Cardiac muscle cell (in vitro differentiated cells and primary cell): ENCODE measurements around the gene CHAC1. TPM values are rescaled to one million over a fixed set of nuclear protein-coding genes. Genes with fewer than 3 reads are reported as not detected.
"Not testable (repeated sequence)": the region's sequence is repeated elsewhere in the genome, so short reads cannot be mapped to it uniquely, and the experiment has no call there.

Experiments used
- DNase-seq, 2 donors: peaks; one replicate each; pipeline versions ENCODE4 v3.0.0 to v3.0.0-alpha.2; 2010 to 2017; ENCODE audit warnings: low read depth in 1 of 2, low spot score in 1 of 2
- H3K27ac ChIP-seq: fragments of 200-600 bp; sonication (generic); 2 replicates; pipeline ENCODE4 v1.5.1; 2016
- H3K27me3 ChIP-seq: fragments of 200-600 bp; sonication (generic); 2 replicates; pipeline ENCODE4 v1.6.0; 2016; ENCODE audit warnings: control low read depth
- H3K36me3 ChIP-seq: fragments of 200-600 bp; sonication (generic); 2 replicates; pipeline ENCODE4 v1.5.1; 2016; ENCODE audit warnings: control low read depth
- H3K4me1 ChIP-seq: fragments of 200-600 bp; sonication (generic); 2 replicates; pipeline ENCODE4 v1.8.1; 2017; ENCODE audit warnings: low read depth, mild to moderate bottlenecking, mixed run types
- H3K4me3 ChIP-seq: fragments of 200-600 bp; sonication (generic); 2 replicates; pipeline ENCODE4 v1.5.1; 2016; ENCODE audit warnings: mild to moderate bottlenecking
- H3K9me3 ChIP-seq: fragments of 200-600 bp; sonication (generic); 2 replicates; pipeline ENCODE4 v1.5.1; 2017; ENCODE audit warnings: low read depth, mild to moderate bottlenecking, control low read depth
- CTCF ChIP-seq: IDR thresholded peaks from 2 replicates; pipeline ENCODE4 v1.5.1; 2012; ENCODE audit warnings: low read depth, mild to moderate bottlenecking, low read length
- polyA plus RNA-seq: library from polyadenylated mRNA; unstranded; fragments of >200 nt; fragmentation: Nextera tagmentation; extraction: Ambion mirVana; gene quantifications from 2 replicates; pipeline ENCODE4 v1.2.1, GENCODE V29; 2016
- total RNA-seq: library from RNA; depleted of rRNA; stranded (reverse); fragments of >200 nt; gene quantifications from 2 replicates; pipeline ENCODE4 v1.2.3, GENCODE V29; 2016

Gene CHAC1
- total and polyA plus RNA-seq, 2 experiments from 2014 or later, result 5.0 to 6.0 TPM

GRCh38 chr15:40958146-40958545 is 4.9 kb downstream of the CHAC1 start:
- Histone ChIP-seq H3K9me3 (no peaks in the 10 kb centered on the region), H3K27me3 (no peaks in the 10 kb centered on the region), H3K27ac (no peak overlapping the region), H3K4me3 (no peak overlapping the region), H3K4me1 (no peaks in the 10 kb centered on the region), H3K36me3 (no peaks in the 10 kb centered on the region)
- no peak for DNase-seq
- TF ChIP-seq CTCF, result no peak

- TF ChIP-seq CTCF, result no peak
- no peaks in the 10 kb centered on the region for H3K9me3 ChIP-seq
- no peak for DNase-seq
- H3K4me3 ChIP-seq, result no peak overlapping the region
- no peaks in the 10 kb centered on the region for H3K4me1 ChIP-seq
- no peaks in the 10 kb centered on the region for H3K36me3 ChIP-seq
- no peak overlapping the region for H3K27ac ChIP-seq
- H3K27me3 ChIP-seq, result no peaks in the 10 kb centered on the region
Observed at GRCh38 chr15:40958723-40959122, 5.5 kb downstream of the CHAC1 start.

GRCh38 chr15:40959331-40960141 is 6.3 kb downstream of the CHAC1 start:
- no peak for DNase-seq
- H3K27ac ChIP-seq, result no peak overlapping the region
- H3K4me1 ChIP-seq, result no peaks in the 10 kb centered on the region
- H3K36me3 ChIP-seq, result no peaks in the 10 kb centered on the region
- no peak for TF ChIP-seq CTCF
- H3K4me3 ChIP-seq, result no peak overlapping the region
- no peaks in the 10 kb centered on the region for H3K27me3 ChIP-seq
- no peaks in the 10 kb centered on the region for H3K9me3 ChIP-seq

- H3K36me3 ChIP-seq, result no peaks in the 10 kb centered on the region
- no peak for DNase-seq
- TF ChIP-seq CTCF, result no peak
- H3K27ac ChIP-seq, result no peak overlapping the region
- no peaks in the 10 kb centered on the region for H3K27me3 ChIP-seq
- H3K4me3 ChIP-seq, result no peak overlapping the region
- H3K9me3 ChIP-seq, result no peaks in the 10 kb centered on the region
- H3K4me1 ChIP-seq, result no peaks in the 10 kb centered on the region
Observed at GRCh38 chr15:40960151-40960885, 7.0 kb downstream of the CHAC1 start.

GRCh38 chr15:40960925-40961324 is 7.7 kb downstream of the CHAC1 start:
- Histone ChIP-seq H3K27ac (no peak overlapping the region), H3K27me3 (no peaks in the 10 kb centered on the region), H3K4me3 (no peak overlapping the region), H3K4me1 (no peaks in the 10 kb centered on the region), H3K9me3 (no peaks in the 10 kb centered on the region), H3K36me3 (no peaks in the 10 kb centered on the region)
- TF ChIP-seq CTCF, result no peak
- no peak for DNase-seq

- not testable (repeated sequence) for H3K27me3 ChIP-seq, DNase-seq, H3K27ac ChIP-seq, H3K4me1 ChIP-seq, H3K9me3 ChIP-seq, H3K36me3 ChIP-seq, H3K4me3 ChIP-seq
Observed at GRCh38 chr15:40961740-40962139, 8.5 kb downstream of the CHAC1 start.

- H3K4me1 ChIP-seq, H3K36me3 ChIP-seq, H3K27ac ChIP-seq, H3K27me3 ChIP-seq, DNase-seq, H3K9me3 ChIP-seq, H3K4me3 ChIP-seq: not testable (repeated sequence)
Observed at GRCh38 chr15:40962317-40962716, 9.0 kb downstream of the CHAC1 start.
